ENCODE results near the gene ALK.

ALK gene

GRCh38 chr2:29525921-29526320 lies 395.5 kb downstream of the ALK start:
- no peak for DNase-seq

- no peak for DNase-seq
Measured at GRCh38 chr2:29524652-29525051, 396.7 kb downstream of the ALK start.

- DNase-seq = no peak
Measured at GRCh38 chr2:29522951-29523669, 398.3 kb downstream of the ALK start.

GRCh38 chr2:29520001-29520400 lies 401.4 kb downstream of the ALK start:
- no peak for DNase-seq

GRCh38 chr2:29519338-29519925 lies 402.0 kb downstream of the ALK start:
- DNase-seq = no peak

GRCh38 chr2:29518646-29519337 lies 402.6 kb downstream of the ALK start:
- no peak for DNase-seq

- no peak for DNase-seq
Measured at GRCh38 chr2:29518010-29518409, 403.4 kb downstream of the ALK start.

GRCh38 chr2:29517413-29517812 lies 404.0 kb downstream of the ALK start:
- no peak for DNase-seq

- no peak for DNase-seq
Measured at GRCh38 chr2:29516767-29517166, 404.6 kb downstream of the ALK start.

GRCh38 chr2:29509878-29510277 lies 411.5 kb downstream of the ALK start:
- no peak for DNase-seq

- DNase-seq = no peak
Measured at GRCh38 chr2:29509397-29509796, 412.0 kb downstream of the ALK start.

GRCh38 chr2:29504746-29505145 lies 416.6 kb downstream of the ALK start:
- no peak for DNase-seq

- DNase-seq = no peak
Measured at GRCh38 chr2:29502460-29502911, 418.9 kb downstream of the ALK start.

GRCh38 chr2:29497375-29497774 lies 424.0 kb downstream of the ALK start:
- DNase-seq = no peak

- no peak for DNase-seq
Measured at GRCh38 chr2:29496198-29496597, 425.2 kb downstream of the ALK start.

- no peak for DNase-seq
Measured at GRCh38 chr2:29495536-29496060, 425.8 kb downstream of the ALK start.

GRCh38 chr2:29495068-29495467 lies 426.3 kb downstream of the ALK start:
- DNase-seq = no peak

GRCh38 chr2:29492701-29493100 lies 428.7 kb downstream of the ALK start:
- DNase-seq = no peak

- DNase-seq = no peak
Measured at GRCh38 chr2:29490045-29490444, 431.3 kb downstream of the ALK start.

GRCh38 chr2:29489568-29489967 lies 431.8 kb downstream of the ALK start:
- DNase-seq = no peak

GRCh38 chr2:29487967-29488555 lies 433.3 kb downstream of the ALK start:
- DNase-seq = no peak

- no peak for DNase-seq
Measured at GRCh38 chr2:29485631-29486030, 435.8 kb downstream of the ALK start.

- DNase-seq = no peak
Measured at GRCh38 chr2:29485117-29485516, 436.3 kb downstream of the ALK start.

- DNase-seq = no peak
Measured at GRCh38 chr2:29482867-29483266, 438.5 kb downstream of the ALK start.

Measured in midbrain (tissue), 1 donor.